RWPE1 (cell line): ENCODE data around the gene DGKD.

ENCODE experiments used
- CTCF ChIA-PET: fragments of 350-600 bp; sonication (Branson Sonifier 250); formaldehyde crosslinking; extraction: SDS; loops from one replicate; lab custom pipeline; 2021; lab: Yijun Ruan, JAX
- POLR2A ChIA-PET: fragments of 400-600 bp; formaldehyde crosslinking; extraction: SDS; loops from one replicate; lab custom pipeline; 2020; ENCODE audit warnings: antibody characterized with exemption; ENCODE audit not compliant: low non-redundant PET; lab: Yijun Ruan, JAX
- DNase-seq: peaks from one replicate; pipeline ENCODE4 v3.0.0; 2012; ENCODE audit warnings: low spot score
- H3K27ac ChIP-seq: fragments of 450-650 bp; 2 replicates; pipeline ENCODE4 v1.5.1; 2017
- CTCF ChIP-seq: fragments of 450-650 bp; conservative IDR thresholded peaks from 2 replicates; pipeline ENCODE4 v1.5.1; 2017; ENCODE audit warnings: low read depth, mild to moderate bottlenecking

Gene DGKD

GRCh38 chr2:233351423-233351822 lies 2.9 kb upstream of the DGKD start:
- ChIA-PET POLR2A (interaction anchor here (0.5 kb wide), 1 partner anchor 41 kb away, joined by 4 read pairs; no protein-coding TSS in a partner anchor), CTCF (interaction anchor here (0.5 kb wide), 1 partner anchor 99 kb away, joined by 4 read pairs; no protein-coding TSS in a partner anchor)

GRCh38 chr2:233352141-233352842 lies 2.0 kb upstream of the DGKD start:
- DNase-seq: no peak
- peak overlapping the region; percentile 77 for H3K27ac ChIP-seq
- CTCF ChIA-PET: no interaction called here
- TF ChIP-seq CTCF: no peak
- POLR2A ChIA-PET: interaction anchor here (0.5 kb wide), 1 partner anchor 42 kb away, joined by 4 read pairs; no protein-coding TSS in a partner anchor

More at GRCh38 chr2:233351423-233351822, 2.9 kb upstream of the DGKD start:
- H3K27ac ChIP-seq: peak overlapping the region; percentile 77
- peak; percentile 17 for DNase-seq
- TF ChIP-seq CTCF: no peak

GRCh38 chr2:233353101-233353768 lies 1.1 kb upstream of the DGKD start:
- peak overlapping the region; percentile 77 for H3K27ac ChIP-seq
- ChIA-PET POLR2A (no interaction called here), CTCF (interaction anchor here (0.8 to 2.3 kb wide), 5 partner anchors 18 to 516 kb away, joined by 3 to 13 read pairs (median 4); no protein-coding TSS in a partner anchor)

GRCh38 chr2:233354500-233354924 lies 218 bp downstream of the DGKD start:
- TF ChIP-seq CTCF: 0 out of 2 replicates have a peak, but pooled peaks have one; percentile 12
- DNase-seq: no peak
- H3K27ac ChIP-seq: peak overlapping the region; percentile 77
- ChIA-PET CTCF (interaction anchor here (0.5 to 2.3 kb wide), 5 partner anchors 15 to 154 kb away, joined by 3 to 13 read pairs (median 4); no protein-coding TSS in a partner anchor), POLR2A (no interaction called here)

More at GRCh38 chr2:233353101-233353768, 1.1 kb upstream of the DGKD start:
- TF ChIP-seq CTCF: no peak
- no peak for DNase-seq

GRCh38 chr2:233354971-233355574 lies 779 bp downstream of the DGKD start:
- POLR2A ChIA-PET: no interaction called here
- DNase-seq: peak; percentile 45
- H3K27ac ChIP-seq: peak overlapping the region; percentile 77; the same call in 1 of the 2 replicates
- CTCF ChIA-PET: interaction anchor here (0.5 to 2.3 kb wide), 3 partner anchors 14 to 89 kb away, joined by 3 to 13 read pairs (median 3); no protein-coding TSS in a partner anchor
- no peak for TF ChIP-seq CTCF

- no peak overlapping the region for H3K27ac ChIP-seq
- TF ChIP-seq CTCF: no peak
- no peak for DNase-seq
- CTCF ChIA-PET: interaction anchor here (1.4 kb wide), 1 partner anchor 11 kb away, joined by 3 read pairs; no protein-coding TSS in a partner anchor
- POLR2A ChIA-PET: interaction anchor here (1.5 kb wide), 1 partner anchor 10 kb away, joined by 8 read pairs; no protein-coding TSS in a partner anchor
Observed at GRCh38 chr2:233355916-233356315, 1.6 kb downstream of the DGKD start.
